ENCODE results near the gene GNG11. TPM values are rescaled to one million over a fixed set of nuclear protein-coding genes. Genes with fewer than 3 reads are reported as not detected.

Gene GNG11
- total RNA-seq, result 361 and 479 TPM in 2 replicates

GRCh38 chr7:93921607-93922566 lies at the start of gene GNG11:
TSS of gene GNG11 (plus strand) at chr7:93921735. CDS start at chr7:93922138, 403 bp downstream.
- DNase-seq (ENCODE audit: low read depth in 2 of 2), result peak; percentile 89 to 92

- no peak for DNase-seq (ENCODE audit: low read depth in 2 of 2)
Measured at GRCh38 chr7:93873998-93874574, 47.4 kb upstream of the GNG11 start.

- peak; percentile 4 to 8 for DNase-seq (ENCODE audit: low read depth in 2 of 2)
Measured at GRCh38 chr7:93877742-93878141, 43.8 kb upstream of the GNG11 start.

GRCh38 chr7:93879356-93879755 lies 42.2 kb upstream of the GNG11 start:
- DNase-seq (ENCODE audit: low read depth in 2 of 2), result no peak

GRCh38 chr7:93882468-93882867 lies 39.1 kb upstream of the GNG11 start:
- DNase-seq (ENCODE audit: low read depth in 2 of 2), result no peak

GRCh38 chr7:93883078-93883916 lies 38.2 kb upstream of the GNG11 start:
- DNase-seq (ENCODE audit: low read depth in 2 of 2), result no peak

- DNase-seq (ENCODE audit: low read depth in 2 of 2), result no peak
Measured at GRCh38 chr7:93883917-93884345, 37.6 kb upstream of the GNG11 start.

DNA sequence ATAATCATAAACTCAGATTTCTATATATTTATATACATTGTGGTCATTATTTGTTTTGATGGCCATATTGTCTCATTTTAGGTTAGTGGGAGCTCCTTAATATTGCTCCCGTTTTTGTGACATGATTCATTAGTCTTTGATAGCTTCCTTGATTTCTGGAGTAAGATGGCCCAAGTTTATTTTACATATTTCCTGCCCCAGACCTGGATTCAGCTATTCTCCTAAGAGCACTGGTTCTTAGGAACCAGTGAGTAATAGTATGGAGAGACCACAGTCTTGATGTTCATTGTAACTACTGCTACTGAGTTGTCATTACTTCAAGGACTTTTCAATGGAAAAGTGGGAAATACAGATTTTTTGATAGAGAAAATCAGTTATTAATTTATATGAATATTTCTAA lies 37.0 kb upstream of the GNG11 start:
- DNase-seq (ENCODE audit: low read depth in 2 of 2), result peak in 1 of 2 donors; percentile 7

GRCh38 chr7:93889261-93889660 lies 32.3 kb upstream of the GNG11 start:
- DNase-seq (ENCODE audit: low read depth in 2 of 2), result peak in 1 of 2 donors; percentile 41

GRCh38 chr7:93890041-93890463 lies 31.5 kb upstream of the GNG11 start:
- DNase-seq (ENCODE audit: low read depth in 2 of 2), result peak in 1 of 2 donors; percentile 58

DNA sequence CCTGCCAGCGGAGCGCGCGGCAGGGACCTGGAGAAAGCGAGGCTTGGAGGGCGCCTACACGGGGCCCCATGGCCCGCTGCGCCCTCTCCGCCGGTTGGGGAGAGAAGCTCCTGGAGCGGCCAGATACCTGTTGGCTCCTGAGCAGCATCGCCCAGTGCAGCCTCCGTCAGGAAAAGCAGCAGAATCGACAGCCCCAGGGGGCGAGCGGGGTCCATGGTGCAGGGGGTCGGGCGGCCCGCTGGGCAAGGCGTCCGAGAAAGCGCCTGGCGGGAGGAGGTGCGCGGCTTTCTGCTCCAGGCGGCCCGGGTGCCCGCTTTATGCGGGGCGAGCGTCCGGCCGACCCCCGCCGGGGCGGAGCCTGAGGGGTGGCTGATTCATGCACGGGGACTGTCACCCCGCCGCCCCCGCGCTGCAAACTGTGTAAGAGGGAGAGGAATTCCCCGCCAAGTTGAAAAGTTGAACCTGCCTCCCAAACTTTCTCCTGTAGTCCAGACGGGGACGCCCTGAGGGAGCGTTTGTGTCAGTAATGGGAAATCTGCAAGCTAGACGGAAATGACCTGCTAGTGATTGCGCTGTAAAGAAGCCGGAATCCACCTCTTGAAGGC lies 31.0 kb upstream of the GNG11 start, which contains the start of gene TFPI2:
Gene TFPI2 (minus strand): TSS at position 290 of the 605 bp plus-strand sequence. CDS start 75 bp downstream, at position 215.
- DNase-seq (ENCODE audit: low read depth in 2 of 2), result peak; percentile 49 to 79

GRCh38 chr7:93894426-93894825 lies 27.1 kb upstream of the GNG11 start:
- peak in 1 of 2 donors; percentile 47 for DNase-seq (ENCODE audit: low read depth in 2 of 2)

- DNase-seq (ENCODE audit: low read depth in 2 of 2), result peak in 1 of 2 donors; percentile 33
Measured at GRCh38 chr7:93894966-93895640, 26.4 kb upstream of the GNG11 start.

DNA sequence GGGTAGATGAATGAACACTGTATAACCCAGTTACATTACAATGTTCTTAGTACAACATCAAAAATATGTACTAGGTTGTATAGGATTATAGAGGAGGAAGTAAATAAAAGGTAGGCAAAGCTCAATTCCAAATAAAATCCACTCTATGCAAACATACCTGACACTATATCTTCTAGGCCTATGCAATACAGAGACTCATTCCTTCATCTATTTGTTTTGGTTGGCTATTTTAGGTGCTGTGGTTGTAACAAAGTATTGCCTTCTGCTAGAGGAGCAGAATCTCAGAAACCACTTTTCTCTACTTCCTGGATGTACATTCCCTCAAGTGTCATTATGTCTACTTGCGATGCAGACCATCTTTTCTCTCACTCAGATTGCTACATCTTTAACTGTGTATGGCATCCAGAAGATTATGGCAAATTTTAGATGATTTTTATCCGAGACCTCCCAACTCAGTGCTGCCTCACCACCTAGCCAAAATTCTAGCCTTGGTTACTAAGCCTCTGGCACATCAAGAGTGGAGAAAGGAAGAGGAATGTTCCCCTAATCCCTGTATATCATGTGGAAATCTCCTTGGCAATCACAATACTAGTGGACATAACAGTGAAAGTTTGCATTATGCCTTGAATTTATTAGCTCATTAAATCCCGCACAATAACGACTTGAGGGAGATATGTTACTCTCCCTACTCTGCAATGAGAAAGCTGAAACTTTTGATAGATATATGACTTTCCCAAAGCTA lies 25.5 kb upstream of the GNG11 start:
- DNase-seq (ENCODE audit: low read depth in 2 of 2), result no peak

- DNase-seq (ENCODE audit: low read depth in 2 of 2), result no peak
Measured at GRCh38 chr7:93897680-93898079, 23.9 kb upstream of the GNG11 start.

- DNase-seq (ENCODE audit: low read depth in 2 of 2), result peak; percentile 85 to 88
Measured at GRCh38 chr7:93902777-93903423, 18.6 kb upstream of the GNG11 start.

DNA sequence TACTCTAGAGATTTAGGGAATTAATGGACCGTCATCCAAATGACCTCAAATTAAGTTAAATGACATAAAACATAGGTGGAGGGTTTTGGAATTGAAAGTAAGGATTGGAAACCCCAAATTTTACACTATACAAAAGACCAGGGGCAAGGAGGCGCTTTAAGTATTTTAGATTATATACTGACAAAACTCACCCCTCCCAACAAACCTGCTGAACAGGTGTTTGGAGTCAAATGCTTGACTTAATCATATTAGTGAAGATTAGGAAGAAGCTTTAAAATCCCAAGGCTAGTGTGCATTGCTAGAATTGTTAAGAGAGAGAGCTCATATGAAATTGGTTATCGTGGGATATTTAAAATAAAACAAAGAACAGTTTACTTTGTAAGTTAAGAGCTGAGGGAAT lies 15.3 kb upstream of the GNG11 start, which contains the start of gene GNGT1:
Gene GNGT1 (plus strand): TSS at position 301 of the 400 bp plus-strand sequence. CDS start 180 bp downstream, outside the sequence.
- no peak for DNase-seq (ENCODE audit: low read depth in 2 of 2)

DNA sequence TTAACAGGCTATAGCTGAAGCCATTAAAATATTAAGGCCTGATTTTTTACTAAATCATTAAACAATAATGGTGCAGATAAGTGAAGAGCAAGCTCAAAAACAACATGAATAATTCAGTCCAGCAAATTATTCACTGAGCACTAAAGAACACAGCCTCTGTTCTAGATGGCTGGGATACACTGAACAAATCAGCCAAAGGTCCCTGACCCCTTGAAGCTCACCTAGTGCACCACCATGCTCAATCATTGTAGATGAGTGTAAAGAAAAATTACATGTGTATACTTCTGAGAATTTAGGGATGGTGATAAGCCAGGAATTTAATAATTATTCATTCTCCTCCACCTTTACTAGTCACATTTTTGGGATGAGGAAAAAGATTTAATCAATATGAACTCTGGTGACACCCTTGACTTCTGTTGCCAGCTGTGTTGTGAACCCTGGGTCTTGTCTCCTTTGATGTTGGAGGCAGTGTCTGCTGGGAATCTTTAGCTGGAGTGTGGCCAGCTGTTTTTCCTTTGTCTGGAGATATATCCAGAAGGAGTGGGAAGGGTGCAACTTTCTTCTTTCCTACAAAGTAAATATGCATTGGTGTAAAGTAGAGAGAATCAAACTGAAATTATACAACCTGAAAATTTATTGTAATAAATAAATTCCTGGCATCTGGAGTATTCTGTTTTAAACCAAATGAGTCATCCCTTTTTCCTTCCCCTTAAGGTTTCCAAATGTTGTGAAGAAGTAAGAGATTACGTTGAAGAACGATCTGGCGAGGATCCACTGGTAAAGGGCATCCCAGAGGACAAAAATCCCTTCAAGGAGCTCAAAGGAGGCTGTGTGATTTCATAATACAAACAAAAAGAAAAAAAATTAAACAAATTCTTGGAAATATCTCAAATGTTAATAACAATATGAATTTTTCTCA lies 11.2 kb upstream of the GNG11 start:
- peak in 1 of 2 donors; percentile 90 for DNase-seq (ENCODE audit: low read depth in 2 of 2)

Data from lung microvascular endothelial cell (primary cell).